Inferior parietal cortex (tissue), 1 donor: ENCODE measurements around the gene CHRNB4.
"Not testable (repeated sequence)": the region's sequence is repeated elsewhere in the genome, so short reads cannot be mapped to it uniquely, and the experiment has no call there.

ENCODE experiments used
- DNase-seq: peaks from one replicate; pipeline ENCODE4 v3.0.0-alpha.2; 2016; ENCODE audit errors: extremely low spot score

Gene CHRNB4

GRCh38 chr15:78641102-78641748 lies at the start of gene CHRNB4:
Gene CHRNB4, minus strand, starts transcription at chr15:78641210. Its CDS starts 77 bp downstream, at chr15:78641133.
- DNase-seq, result no peak

GRCh38 chr15:78689626-78690025 lies 48.6 kb upstream of the CHRNB4 start:
- DNase-seq, result no peak

DNA sequence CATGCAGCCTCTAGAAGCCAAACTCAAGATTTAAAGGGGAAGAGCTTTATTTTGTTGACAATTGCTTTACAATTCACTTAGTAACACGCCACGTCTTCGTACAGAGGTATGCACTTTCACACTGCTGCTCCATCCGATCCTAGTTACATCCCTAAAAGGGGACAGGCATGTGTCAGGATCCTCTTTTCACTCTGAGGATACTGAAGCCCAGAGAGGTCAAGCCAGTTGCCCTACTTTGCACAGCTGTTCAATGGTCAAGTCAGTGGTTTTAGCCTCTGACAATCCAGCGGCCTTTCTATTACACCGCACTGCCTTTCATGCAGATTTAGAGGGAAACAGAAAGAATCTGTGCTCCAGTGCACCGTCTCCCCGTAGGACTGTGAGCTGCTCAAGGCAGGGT lies 44.9 kb upstream of the CHRNB4 start:
- no peak for DNase-seq

- DNase-seq, result no peak
These were observed 44.3 kb upstream of the CHRNB4 start for GRCh38 chr15:78685159-78685921.

GRCh38 chr15:78684657-78685056 lies 43.6 kb upstream of the CHRNB4 start:
- DNase-seq, result no peak

GRCh38 chr15:78683599-78683998 lies 42.6 kb upstream of the CHRNB4 start:
- not testable (repeated sequence) for DNase-seq

DNA sequence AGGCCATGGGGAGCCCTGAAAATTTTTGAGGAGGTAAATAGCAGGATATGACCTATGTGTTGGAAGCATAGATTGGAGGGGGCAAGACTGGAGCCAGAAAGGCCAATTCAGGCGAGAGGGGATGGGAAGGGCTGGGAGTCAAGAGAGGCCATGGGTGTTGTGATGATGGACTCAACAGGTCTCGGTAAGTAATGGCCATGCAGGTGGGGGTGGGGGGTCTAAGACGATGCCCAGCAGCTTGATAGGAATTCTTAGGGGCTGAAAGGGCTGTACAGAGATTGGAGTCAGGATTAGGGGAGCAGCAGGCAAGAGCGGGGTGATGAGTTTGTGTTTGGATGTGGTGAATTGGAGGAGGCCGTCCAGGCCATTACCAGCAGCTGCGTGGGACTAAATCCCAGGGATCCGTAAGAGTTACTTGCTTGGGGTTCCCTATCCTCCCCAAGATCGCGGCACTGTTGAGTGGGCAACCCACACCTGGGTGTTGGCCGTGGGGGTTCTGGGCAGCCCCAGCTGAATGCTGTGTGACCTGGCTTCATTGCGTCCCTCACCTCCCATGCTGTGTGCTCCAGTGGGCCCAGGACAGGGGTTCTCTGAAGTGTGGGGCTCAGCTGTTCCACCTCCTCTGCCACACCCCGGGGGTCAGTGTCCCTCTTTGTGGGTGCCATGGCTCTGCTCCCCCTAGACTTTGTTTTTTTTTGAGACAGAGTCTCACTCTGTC lies 41.8 kb upstream of the CHRNB4 start:
- DNase-seq, result no peak

- DNase-seq, result no peak
These were observed 41.1 kb upstream of the CHRNB4 start for GRCh38 chr15:78682004-78682651.

DNA sequence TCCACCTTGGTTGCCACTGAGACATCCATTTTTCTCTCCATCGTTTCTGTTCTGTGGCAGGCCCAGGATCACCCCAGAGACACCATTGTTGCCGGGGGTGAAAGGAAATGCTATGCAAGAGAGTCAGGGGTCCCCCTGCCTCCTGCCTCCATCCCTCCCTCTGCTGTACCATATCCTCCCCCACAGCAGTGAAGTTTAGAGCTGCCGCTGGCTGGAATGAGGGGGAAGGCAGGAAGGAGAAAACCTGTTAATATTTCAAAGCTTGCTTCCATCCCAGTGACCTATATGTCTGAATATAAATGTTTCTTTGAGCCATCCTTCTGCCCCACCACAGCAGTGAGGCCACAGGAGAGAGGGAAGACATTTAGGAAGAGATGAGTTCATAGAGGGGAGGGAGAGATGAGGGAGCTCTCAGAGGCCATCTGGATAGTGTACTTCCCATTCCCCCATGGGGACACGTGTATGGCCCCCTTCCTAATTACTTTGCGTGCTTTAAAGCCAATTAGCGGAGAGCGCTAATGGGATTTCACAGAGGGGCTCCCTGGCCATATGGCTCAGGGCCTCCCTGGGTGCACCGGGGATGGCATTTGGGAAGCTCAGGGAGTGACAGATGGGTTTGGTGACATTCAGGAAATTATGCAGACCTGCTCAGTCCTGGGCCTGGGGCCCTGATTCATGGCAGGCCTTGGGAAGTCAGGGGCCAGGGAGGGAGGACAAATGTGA lies 40.4 kb upstream of the CHRNB4 start:
- DNase-seq, result no peak

GRCh38 chr15:78680431-78681075 lies 39.5 kb upstream of the CHRNB4 start:
- no peak for DNase-seq

DNA sequence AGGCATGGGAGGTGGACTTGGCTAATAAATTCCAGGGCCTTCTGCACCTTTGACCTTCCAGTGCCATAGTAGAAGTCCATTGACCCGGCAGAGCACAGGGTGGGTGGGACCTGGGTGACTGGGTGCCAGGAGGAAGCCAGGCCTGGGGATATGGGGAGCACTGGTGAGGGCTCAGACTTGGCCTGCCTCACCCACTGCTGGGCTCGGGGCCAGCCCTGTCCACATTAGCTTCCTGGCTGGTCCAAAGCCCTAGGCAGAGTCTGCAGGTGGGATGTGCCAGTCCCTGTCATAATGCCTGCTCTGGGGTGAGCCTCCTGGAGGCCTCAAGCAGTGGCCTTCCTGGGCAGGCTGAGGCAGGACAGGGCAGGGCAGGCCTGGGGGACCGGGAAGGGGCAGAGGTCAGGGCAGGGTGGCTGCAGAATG lies 38.1 kb upstream of the CHRNB4 start:
- DNase-seq, result no peak

DNA sequence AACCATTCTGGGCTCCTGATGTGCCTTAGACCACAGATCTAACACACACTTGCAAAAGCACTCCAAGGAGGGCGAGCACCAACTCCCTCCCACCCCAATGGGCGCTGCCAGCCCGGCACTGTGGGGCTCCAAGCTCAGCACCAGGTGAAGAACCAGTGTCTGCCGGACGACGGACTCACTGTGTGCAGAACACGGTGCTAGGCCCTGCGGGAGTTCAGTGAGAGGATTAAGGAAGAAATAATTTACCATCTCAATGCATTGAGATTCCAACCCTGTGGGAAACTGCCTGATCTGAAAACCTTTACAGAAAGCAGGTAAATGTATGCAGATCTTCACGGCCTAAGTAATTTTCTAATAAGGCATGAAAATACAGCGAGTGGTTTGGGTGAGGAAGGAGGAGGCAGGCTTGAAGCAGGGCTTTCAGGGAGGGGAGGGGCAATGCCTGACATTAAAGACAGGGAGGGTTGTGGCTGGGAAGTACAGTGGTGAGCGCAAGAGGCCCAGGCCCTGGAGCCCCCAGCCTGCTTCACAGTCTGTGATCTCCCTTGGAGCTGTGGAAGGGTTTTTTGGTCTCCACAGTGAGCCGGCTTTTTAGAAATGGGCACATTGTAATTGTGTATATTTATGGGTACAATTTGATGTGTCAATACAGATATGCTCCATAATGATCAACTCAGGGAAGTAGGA lies 35.6 kb upstream of the CHRNB4 start:
- DNase-seq, result no peak

DNA sequence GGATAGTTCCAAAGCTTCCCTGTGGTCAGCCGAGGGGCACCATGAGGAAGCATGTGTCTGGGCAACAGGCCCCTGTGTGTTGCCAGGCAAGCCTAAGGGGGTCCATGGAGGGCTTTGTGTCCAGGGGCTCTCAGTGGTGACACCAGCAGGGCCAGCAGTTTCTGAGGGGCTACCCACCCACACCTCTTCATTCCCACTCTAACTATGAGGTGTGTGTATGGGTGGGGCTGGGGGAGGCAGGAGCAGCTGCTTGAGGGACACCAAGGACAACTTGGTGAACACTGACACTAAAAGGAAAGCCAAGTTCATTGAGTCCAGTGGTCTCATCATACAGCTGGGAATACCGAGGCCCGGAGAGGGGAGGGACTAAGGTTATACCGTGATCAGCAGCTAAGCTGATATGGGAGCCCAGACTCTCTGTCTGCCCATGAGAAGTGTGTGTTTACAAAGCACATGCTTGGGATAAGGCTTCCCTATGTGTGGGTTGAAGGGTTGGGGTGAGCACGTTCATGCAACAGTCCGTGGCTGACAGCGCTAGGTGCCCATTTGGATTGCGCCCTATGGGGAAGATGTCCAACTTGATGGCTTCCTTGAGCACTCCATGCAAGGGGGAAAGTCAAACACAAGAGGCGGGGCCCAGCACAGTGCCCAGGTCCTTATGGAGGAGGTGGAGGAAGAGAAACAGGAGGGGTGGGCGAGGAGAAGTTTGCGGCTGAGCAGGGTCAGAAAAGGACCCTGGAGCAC lies 34.8 kb upstream of the CHRNB4 start:
- no peak for DNase-seq

DNA sequence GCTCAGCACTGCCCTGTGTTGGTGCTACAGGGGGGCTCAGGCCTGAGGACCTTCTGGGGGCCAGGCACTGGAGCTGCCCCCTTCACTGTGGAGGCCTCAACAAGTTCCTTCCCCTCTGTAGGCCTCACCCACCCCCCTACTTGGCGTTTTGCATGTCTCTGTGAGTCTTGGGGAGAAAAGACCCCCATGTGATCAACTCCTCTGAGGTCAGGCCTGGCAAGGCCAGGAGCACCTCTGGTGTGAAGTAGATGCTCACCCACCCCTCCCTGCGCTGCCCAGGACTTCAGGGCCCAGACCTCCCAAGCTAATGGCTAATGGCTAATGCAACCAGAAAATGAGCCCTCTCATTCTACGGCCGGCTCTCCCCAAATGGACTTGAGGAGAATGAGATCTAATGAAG lies 34.2 kb upstream of the CHRNB4 start:
- DNase-seq, result no peak

GRCh38 chr15:78673917-78674444 lies 33.0 kb upstream of the CHRNB4 start:
- no peak for DNase-seq

DNA sequence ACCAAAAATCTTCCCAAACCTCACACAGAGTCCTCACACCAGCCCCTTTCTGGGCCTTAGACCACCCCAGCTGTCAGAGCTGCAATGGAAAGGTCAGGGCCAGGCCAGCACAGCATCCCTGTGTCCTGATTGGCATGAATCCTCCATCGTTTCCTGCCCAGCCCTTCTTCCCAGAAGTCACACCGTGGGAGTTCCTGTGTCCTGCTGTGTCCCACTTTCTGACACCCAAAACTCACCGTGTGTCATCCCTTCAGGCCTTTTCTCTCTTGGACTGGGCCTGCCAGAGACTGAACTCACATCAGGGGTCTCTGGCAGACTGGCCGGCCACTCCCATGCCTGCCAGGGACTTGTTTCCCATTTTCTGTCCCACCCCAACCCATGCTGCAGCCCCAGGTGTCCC lies 32.5 kb upstream of the CHRNB4 start:
- DNase-seq, result no peak

DNA sequence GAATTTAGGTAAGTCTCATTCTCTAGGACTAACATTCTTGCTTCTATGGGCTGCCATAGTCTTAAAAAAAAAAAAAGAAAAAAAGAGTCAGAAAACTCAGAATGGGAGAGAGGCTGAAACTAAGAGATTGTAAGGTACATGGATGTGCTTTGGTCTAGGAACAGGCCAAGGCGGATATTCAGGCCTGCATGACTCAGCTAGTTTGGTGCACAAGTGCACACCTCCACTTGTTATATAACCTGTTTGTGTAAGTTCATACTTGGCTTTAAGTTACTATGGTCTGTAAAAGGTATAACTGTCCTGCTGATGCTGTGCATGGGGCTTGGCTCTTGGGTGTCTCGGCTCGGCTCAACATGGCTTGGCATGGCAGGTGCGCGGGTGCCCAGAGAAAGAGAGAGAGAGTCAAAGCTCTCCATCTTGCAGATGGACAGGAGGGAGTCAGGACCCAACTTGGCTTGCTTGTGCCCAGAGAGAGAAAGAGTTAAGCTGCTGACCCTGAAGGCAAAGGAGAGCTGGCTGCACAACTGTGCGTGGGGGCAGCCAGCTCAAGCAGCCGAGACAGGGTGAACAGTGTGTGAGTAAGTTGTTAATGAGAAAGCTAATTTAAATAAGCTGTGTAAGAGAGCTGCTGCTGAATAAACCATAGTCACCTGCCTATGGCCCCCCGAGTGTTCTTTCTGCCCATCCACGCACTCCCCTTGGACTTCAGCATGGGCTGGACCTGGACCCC lies 31.4 kb upstream of the CHRNB4 start:
- DNase-seq, result no peak

DNA sequence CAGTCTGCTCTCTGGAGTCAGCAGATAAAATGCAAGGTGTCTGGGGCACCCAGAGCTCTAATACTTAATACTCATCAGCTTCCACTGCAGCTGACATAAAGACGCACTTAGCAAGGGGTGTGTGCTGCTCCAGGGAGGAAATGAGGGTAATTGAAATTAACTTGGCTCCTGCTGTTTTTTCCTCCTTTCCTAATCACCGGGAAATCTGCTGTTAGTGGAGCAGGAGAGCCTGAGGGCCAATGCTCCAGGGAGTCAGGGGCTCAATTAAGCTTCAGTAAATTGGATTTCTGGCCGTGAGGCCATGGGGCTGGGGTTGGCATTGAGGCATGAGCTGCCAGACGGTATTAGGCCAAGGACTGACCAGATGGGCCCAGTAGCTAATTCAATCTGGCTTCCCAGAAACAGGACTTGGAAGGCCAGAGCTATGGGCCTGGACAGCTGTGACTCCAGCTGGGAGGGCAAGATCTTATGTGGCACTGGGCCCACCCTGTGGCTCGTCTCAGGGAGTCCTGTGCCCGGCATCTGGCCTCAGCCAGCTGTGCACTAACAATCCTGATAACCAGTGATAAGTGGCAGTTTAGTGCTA lies 30.7 kb upstream of the CHRNB4 start:
- DNase-seq, result no peak
